ENCODE measurements around the gene ZBTB2. TPM values are rescaled to one million over a fixed set of nuclear protein-coding genes. Genes with fewer than 3 reads are reported as not detected.

ZBTB2 gene
- 10 to 100 TPM in 3 of 4 donors, 1 to 10 TPM in 1; 7.3 to 17.3 (median 11.0) TPM for total RNA-seq

DNA sequence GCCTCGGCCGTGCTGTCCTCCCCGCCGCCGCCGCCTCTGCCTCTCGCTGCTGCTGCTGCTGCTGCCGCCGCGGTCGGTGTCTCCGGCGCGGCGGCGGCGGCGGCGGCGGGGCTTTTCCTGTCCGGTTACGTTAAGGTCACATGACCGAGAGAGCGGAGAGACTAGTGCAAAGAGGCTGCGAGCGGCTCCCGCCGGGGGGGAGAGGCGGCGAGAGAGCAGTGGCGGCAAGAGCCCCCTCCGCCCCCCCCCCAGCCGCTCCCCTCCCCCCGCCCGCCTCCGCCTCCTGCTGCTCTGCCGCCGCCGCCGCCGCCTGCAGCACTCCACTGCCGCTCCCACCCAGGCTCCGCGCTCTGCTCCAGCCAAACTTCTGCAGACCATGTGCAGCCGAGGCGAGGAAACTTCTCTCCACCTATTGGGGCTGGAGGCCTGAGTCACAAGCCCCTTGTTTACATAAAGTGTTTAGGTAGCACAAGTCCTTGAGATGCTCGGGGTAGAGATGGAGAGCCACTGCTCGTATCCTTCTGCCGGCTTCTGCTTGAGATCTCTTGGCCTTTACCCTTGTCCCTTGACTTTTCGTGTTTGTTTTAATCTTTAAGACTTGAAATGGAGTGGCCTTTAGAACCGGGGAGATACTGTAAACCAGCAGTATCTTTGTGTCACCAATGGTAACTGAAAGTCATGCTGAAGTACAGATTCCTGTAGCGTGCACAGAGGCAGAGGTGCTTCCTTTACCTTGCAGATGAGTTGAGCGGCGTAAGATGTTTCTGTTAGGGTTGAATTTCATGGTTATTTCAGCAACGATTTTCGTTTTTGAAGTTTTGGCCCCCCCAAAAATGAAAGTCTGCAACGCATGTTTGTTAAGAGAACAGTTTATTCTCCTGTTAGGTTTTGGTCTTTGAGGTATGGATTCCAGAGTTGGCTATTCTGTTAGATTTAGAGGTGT lies at the start of gene ZBTB2:
Gene ZBTB2, minus strand, starts transcription at position 89 of the 943 bp plus-strand sequence. CDS start 17,922 bp downstream, outside the sequence.
- no peak for TF ChIP-seq CTCF (IDR thresholded peaks at IDR 0.05; ENCODE audit: low read depth)

DNA sequence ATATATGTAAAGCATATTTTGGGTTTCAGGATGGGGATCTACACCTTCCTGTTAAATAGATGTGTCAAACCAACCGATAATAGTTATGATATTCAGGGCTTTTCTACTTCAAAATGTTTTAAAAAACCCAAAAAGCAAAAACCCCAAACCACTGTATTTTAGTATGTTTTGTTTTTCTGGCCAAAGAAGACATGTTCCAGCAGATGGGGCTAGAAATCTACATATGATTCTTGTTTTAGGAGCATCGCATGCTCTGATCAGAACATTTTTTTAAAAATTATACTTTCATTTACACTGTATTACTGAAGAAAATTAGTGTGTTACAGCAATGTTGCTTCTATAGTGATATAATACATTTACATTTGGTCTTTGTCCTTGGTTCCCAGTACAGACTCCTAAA lies 49.6 kb upstream of the ZBTB2 start:
- no peak for TF ChIP-seq CTCF (IDR thresholded peaks at IDR 0.05; ENCODE audit: low read depth)

- TF ChIP-seq CTCF (IDR thresholded peaks at IDR 0.05; ENCODE audit: low read depth) = no peak
Observed at GRCh38 chr6:151440498-151440897, 49.1 kb upstream of the ZBTB2 start.

GRCh38 chr6:151437401-151437800 lies 46.0 kb upstream of the ZBTB2 start:
- no peak for TF ChIP-seq CTCF (IDR thresholded peaks at IDR 0.05; ENCODE audit: low read depth)

DNA sequence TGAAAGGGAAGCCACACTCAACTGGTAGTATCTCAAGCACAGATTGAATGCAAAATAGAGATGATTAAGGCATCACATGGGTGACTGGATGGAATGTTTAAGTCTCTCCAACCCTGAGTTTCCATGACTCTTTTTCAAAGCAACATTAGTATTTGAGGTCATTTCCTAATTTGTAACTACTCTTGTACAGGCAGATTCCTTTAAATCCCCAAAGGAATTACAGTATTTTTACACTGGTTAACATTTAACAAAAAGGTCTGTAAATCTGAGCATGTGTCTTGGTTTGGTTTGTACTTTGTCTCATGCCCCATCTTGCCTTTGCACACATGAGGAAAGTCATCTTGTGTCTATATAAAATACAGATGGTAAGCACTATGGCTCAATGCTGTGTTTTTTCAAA lies 45.4 kb upstream of the ZBTB2 start:
- TF ChIP-seq CTCF (IDR thresholded peaks at IDR 0.05; ENCODE audit: low read depth) = no peak

DNA sequence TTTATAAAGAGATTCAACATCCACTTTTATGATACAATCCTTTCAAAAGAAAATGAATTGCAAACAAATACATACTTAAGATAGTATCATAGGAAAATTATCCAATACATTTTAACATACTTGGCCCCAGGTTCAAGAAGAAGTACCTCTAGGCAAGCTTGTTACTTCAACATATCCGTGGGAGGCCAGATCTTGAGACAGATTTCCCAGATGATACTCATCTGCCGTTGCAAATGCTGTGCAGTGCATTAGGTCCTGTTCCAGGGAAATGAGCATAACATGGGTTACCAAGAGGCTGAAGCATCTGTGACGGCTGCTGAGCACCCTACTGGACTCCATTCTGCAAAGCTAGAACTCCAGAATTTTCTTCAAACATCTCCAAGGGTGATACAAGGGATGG lies 44.9 kb upstream of the ZBTB2 start:
- no peak for TF ChIP-seq CTCF (IDR thresholded peaks at IDR 0.05; ENCODE audit: low read depth)

DNA sequence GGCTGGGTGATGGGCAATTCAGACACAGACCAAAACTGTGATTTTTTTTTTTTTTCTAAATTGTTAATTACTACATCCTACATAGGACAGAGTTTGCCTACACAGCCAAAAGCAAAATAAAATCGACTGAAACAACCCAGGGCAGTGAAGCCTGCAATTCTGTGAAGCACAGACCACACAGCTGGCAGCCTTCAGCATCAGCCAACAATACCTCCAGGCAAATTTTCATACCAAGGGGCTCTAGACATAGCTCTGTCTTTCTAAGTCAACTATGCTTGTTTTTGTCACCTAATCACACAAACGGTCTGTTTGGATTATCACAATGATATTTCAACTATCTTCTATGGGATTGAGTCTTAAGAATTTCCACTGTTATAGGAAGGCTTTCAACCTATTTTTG lies 43.0 kb upstream of the ZBTB2 start:
- TF ChIP-seq CTCF (IDR thresholded peaks at IDR 0.05; ENCODE audit: low read depth) = no peak

Measured in subcutaneous adipose tissue (tissue), 4 donors.